AG09319 (cell line): ENCODE measurements around the gene KCNT2.

Experiments
- DNase-seq: peaks from one replicate; pipeline ENCODE4 v3.0.0-alpha.2; 2010; ENCODE audit warnings: low read depth; ENCODE audit errors: extremely low read depth
- CTCF ChIP-seq: IDR thresholded peaks from 2 replicates; pipeline ENCODE4 v1.5.1; 2011; ENCODE audit warnings: low read depth, mild to moderate bottlenecking, inconsistent platforms, low read length, moderate library complexity

Gene KCNT2

DNA sequence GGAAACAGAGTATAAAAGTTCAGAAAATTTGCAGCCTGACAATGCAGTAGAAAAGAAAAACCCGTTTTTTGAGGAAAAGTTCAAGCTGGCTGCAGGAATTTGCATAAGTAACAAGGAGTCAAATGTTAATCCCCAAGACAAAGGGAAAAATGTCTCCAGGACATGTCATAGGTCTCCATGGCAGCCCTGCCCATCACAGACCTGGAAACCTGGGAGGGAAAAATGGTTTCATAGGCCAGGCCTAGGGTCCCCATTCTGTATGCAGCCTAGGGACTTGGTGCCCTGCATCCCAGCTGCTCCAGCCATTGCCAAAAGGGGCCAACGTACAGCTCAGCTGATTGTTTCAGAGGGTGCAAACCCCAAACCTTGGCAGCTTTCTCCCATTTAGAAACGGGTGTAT lies 3.6 kb upstream of the KCNT2 start:
- no peak for DNase-seq
- TF ChIP-seq CTCF: no peak

GRCh38 chr1:196609370-196609737 lies 1.1 kb upstream of the KCNT2 start:
- no peak for DNase-seq
- TF ChIP-seq CTCF: no peak

DNA sequence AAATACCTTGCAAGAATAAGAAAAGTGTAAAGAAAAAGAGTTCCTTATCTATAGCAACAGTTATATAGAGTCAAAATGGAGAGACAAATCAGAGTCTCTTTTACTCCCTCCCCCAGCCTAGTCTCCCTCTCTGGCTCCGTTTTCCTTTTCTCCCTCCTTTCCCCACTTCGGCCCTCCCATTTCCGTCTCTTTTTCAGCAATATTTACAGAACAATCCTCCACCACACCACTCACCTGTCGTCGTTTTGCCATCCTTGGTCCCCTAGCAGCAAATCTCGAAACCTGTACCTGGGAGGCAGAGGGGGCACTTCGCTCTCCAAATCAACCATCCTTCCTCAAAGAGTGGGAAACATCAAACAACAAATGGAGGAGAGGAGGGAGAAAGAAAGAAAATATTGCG lies 259 bp downstream of the KCNT2 start:
- TF ChIP-seq CTCF: no peak
- DNase-seq: no peak

- DNase-seq: no peak
- TF ChIP-seq CTCF: no peak
Observed at GRCh38 chr1:196603651-196604050, 4.6 kb downstream of the KCNT2 start.

- TF ChIP-seq CTCF: no peak
- DNase-seq: no peak
Observed at GRCh38 chr1:196598942-196599748, 9.1 kb downstream of the KCNT2 start.

DNA sequence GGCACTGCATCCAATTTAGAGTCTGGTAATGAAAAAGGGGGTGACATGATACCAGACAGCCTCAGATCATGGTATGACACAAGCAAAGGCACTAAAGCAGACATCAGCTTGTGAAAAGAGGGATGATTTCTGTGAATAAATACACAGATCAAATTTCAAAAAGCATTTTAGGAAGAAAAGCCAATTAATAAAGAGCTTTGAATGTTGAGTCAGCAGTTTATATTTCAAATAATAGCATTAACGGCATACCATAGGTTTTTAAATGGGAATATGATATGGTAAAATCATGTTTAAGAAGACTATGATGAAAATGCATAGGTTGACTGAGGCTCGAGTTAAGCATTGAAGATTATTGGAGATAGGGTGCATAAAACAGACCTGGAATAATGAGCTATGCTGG lies 13.5 kb downstream of the KCNT2 start:
- DNase-seq: no peak
- no peak for TF ChIP-seq CTCF

DNA sequence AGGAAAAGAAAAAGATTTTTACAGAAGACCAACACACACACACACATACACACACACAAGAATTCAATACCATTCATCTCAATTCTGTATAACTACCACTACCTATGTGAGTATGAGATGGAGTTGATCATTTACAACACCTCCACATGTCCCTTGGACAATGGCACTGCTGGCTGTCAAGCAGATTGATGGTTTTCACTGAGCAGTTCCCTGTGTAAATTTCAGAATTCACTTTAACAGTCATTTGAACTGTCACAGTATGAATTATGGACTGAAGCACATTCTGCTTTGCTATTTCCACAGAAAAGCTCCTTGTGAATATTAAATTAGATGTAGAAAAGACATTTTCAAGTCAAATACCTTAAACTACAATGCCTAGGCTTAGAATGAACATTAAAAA lies 14.3 kb downstream of the KCNT2 start:
- no peak for TF ChIP-seq CTCF
- no peak for DNase-seq
